ENCODE measurements around the gene HIVEP2.

Gene HIVEP2

GRCh38 chr6:142773324-142773723 lies 171.7 kb downstream of the HIVEP2 start:
- peak; percentile 81 for ATAC-seq
- Mint-ChIP-seq H3K27ac (peak overlapping the region; percentile 24 to 89), H3K4me3 (no peak overlapping the region)

DNA sequence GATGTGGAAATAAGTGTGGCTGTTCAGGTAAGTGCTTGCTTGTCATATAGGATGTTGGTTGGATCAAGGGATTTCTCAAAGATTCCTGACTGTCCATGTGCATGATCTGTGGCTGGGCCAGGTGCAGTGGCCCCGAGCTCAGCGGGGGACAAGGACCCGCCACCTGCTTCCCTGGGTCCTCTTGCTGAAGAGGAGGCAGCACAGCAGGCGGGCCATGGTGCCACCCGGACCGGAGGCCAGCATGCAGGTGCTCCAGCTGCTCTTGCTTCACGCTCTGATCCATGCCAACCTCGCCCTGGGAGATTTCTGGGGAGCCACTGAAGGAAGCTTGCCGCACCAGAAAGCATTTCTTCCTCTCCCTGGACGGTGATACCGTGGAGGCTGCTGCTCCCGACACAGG lies 173.8 kb downstream of the HIVEP2 start:
- Mint-ChIP-seq H3K27me3 (no peaks in the 10 kb centered on the region), H3K27ac (peak overlapping the region in 1 of 2 donors; percentile 9), H3K4me3 (no peak overlapping the region), H3K9me3 (no peaks in the 10 kb centered on the region), H3K4me1 (peaks cover 74% of the 10 kb centered on the region)
- DNase-seq, result no peak
- ATAC-seq, result no peak

More at GRCh38 chr6:142773324-142773723, 171.7 kb downstream of the HIVEP2 start:
- no peak for DNase-seq
- H3K9me3 Mint-ChIP-seq, result no peaks in the 10 kb centered on the region
- no peaks in the 10 kb centered on the region for H3K27me3 Mint-ChIP-seq
- peaks cover 57% of the 10 kb centered on the region for H3K4me1 Mint-ChIP-seq

GRCh38 chr6:142765306-142765705 lies 179.7 kb downstream of the HIVEP2 start:
- no peak for ATAC-seq
- peaks cover 53% of the 10 kb centered on the region for H3K4me1 Mint-ChIP-seq

DNA sequence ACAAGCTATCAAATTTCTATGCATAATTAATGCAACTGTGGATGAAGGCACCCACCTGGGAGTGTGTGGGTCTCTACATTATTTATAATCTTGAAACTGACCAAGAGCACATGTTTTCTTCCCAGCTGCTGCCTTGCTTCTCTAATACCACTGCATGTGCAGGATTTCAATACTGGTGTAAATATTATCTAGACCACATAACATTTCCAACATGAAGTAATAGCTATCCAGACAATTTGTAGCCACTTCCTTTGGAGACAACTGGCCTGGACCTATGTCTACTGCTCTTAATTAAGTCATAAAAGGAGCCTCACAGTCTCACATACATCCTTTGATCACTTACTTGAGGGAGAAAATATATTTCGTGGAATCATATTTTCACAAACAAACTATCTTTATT lies 180.7 kb downstream of the HIVEP2 start:
- H3K4me1 Mint-ChIP-seq, result peaks cover 43% of the 10 kb centered on the region
- no peak overlapping the region for H3K4me3 Mint-ChIP-seq
- H3K27ac Mint-ChIP-seq, result no peak overlapping the region
- no peak for DNase-seq
- H3K27me3 Mint-ChIP-seq, result no peaks in the 10 kb centered on the region
- no peaks in the 10 kb centered on the region for H3K9me3 Mint-ChIP-seq
- no peak for ATAC-seq

More at GRCh38 chr6:142765306-142765705, 179.7 kb downstream of the HIVEP2 start:
- Mint-ChIP-seq H3K27ac (peak overlapping the region in 1 of 2 donors; percentile 34), H3K9me3 (no peaks in the 10 kb centered on the region), H3K27me3 (no peaks in the 10 kb centered on the region), H3K4me3 (no peak overlapping the region)
- no peak for DNase-seq

DNA sequence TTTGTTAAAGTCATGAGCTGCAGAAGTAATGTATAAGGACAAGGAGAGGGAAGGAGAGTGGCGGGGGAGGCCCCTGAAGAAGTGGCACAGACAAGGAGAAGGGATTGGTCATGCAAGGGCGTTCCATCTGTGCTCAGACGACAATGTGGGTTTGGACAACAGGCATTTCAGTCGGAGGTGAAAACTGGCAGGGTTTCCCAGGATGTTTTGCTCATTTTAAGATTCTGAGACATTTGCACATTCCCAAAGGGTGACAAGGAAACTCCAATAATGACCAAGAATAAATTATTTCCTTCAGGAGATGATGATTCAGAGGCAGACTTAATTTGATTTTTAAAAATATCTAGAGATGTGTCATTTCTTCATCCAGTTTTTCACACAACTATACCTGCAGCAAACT lies 181.8 kb downstream of the HIVEP2 start:
- no peak overlapping the region for H3K4me3 Mint-ChIP-seq
- DNase-seq (no peak), ATAC-seq (no peak)
- no peaks in the 10 kb centered on the region for H3K9me3 Mint-ChIP-seq
- peak overlapping the region; percentile 8 to 83 for H3K27ac Mint-ChIP-seq
- peaks cover 41% of the 10 kb centered on the region for H3K4me1 Mint-ChIP-seq
- no peaks in the 10 kb centered on the region for H3K27me3 Mint-ChIP-seq

- ATAC-seq (peak; percentile 54), DNase-seq (no peak)
- H3K27me3 Mint-ChIP-seq, result no peaks in the 10 kb centered on the region
- peak overlapping the region; percentile 22 to 73 for H3K27ac Mint-ChIP-seq
- H3K4me1 Mint-ChIP-seq, result peaks cover 44% of the 10 kb centered on the region
- H3K9me3 Mint-ChIP-seq, result no peaks in the 10 kb centered on the region
- no peak overlapping the region for H3K4me3 Mint-ChIP-seq
Measured at GRCh38 chr6:142761756-142762155, 183.2 kb downstream of the HIVEP2 start.

GRCh38 chr6:142760152-142760551 lies 184.8 kb downstream of the HIVEP2 start:
- no peaks in the 10 kb centered on the region for H3K9me3 Mint-ChIP-seq
- H3K4me1 Mint-ChIP-seq, result peaks cover 53% of the 10 kb centered on the region
- peak overlapping the region; percentile 47 to 63 for H3K27ac Mint-ChIP-seq
- no peaks in the 10 kb centered on the region for H3K27me3 Mint-ChIP-seq
- H3K4me3 Mint-ChIP-seq, result no peak overlapping the region
- ATAC-seq (no peak), DNase-seq (no peak)

- no peaks in the 10 kb centered on the region for H3K9me3 Mint-ChIP-seq
Measured at GRCh38 chr6:142758629-142759025, 186.3 kb downstream of the HIVEP2 start.

GRCh38 chr6:142757852-142758628 lies 186.9 kb downstream of the HIVEP2 start:
- no peaks in the 10 kb centered on the region for H3K9me3 Mint-ChIP-seq
- peak overlapping the region; percentile 10 to 91 for H3K27ac Mint-ChIP-seq
- DNase-seq (no peak), ATAC-seq (no peak)
- H3K4me3 Mint-ChIP-seq, result no peak overlapping the region
- H3K4me1 Mint-ChIP-seq, result peaks cover 58% of the 10 kb centered on the region
- H3K27me3 Mint-ChIP-seq, result no peaks in the 10 kb centered on the region

More at GRCh38 chr6:142758629-142759025, 186.3 kb downstream of the HIVEP2 start:
- Mint-ChIP-seq H3K4me3 (no peak overlapping the region), H3K4me1 (peaks cover 57% of the 10 kb centered on the region), H3K27me3 (no peaks in the 10 kb centered on the region), H3K27ac (no peak overlapping the region)
- ATAC-seq (no peak), DNase-seq (no peak)

GRCh38 chr6:142756215-142756630 lies 188.8 kb downstream of the HIVEP2 start:
- peaks cover 49% of the 10 kb centered on the region for H3K4me1 Mint-ChIP-seq
- DNase-seq (no peak), ATAC-seq (peak; percentile 64)
- H3K27ac Mint-ChIP-seq, result no peak overlapping the region
- no peaks in the 10 kb centered on the region for H3K27me3 Mint-ChIP-seq
- H3K9me3 Mint-ChIP-seq, result no peaks in the 10 kb centered on the region
- no peak overlapping the region for H3K4me3 Mint-ChIP-seq

DNA sequence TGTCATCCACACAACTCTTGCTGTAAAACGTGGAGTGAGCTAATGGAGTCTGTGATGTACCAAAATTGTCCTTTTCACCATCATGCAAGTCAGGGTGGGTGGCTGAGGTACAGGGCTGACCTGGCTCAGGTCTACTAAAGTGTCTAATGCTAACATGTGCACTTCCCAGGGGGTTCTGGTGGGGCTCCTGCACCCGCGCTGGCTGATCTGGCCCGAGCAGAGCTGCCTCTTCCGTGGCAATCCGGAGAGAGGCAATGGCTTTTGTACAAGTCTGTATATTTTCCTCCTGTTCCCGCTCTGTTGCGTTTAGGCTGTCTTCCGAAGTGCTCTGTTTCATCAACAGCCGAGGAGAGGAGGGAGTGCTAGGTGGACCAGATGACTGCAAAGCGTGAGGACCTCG lies 191.8 kb downstream of the HIVEP2 start:
- peak overlapping the region; percentile 34 to 92 for H3K27ac Mint-ChIP-seq
- no peak for DNase-seq
- peaks cover 52% of the 10 kb centered on the region for H3K4me1 Mint-ChIP-seq
- H3K9me3 Mint-ChIP-seq, result no peaks in the 10 kb centered on the region
- no peak for ATAC-seq
- no peak overlapping the region for H3K4me3 Mint-ChIP-seq
- no peaks in the 10 kb centered on the region for H3K27me3 Mint-ChIP-seq

GRCh38 chr6:142752348-142752747 lies 192.6 kb downstream of the HIVEP2 start:
- Mint-ChIP-seq H3K27ac (no peak overlapping the region), H3K4me1 (peaks cover 43% of the 10 kb centered on the region), H3K27me3 (no peaks in the 10 kb centered on the region), H3K4me3 (no peak overlapping the region), H3K9me3 (no peaks in the 10 kb centered on the region)
- ATAC-seq (no peak), DNase-seq (no peak)

- peaks cover 39% of the 10 kb centered on the region for H3K4me1 Mint-ChIP-seq
- H3K27ac Mint-ChIP-seq, result peak overlapping the region; percentile 1 to 84
- ATAC-seq (no peak), DNase-seq (no peak)
- H3K4me3 Mint-ChIP-seq, result no peak overlapping the region
- no peaks in the 10 kb centered on the region for H3K9me3 Mint-ChIP-seq
- no peaks in the 10 kb centered on the region for H3K27me3 Mint-ChIP-seq
Measured at GRCh38 chr6:142751452-142751851, 193.5 kb downstream of the HIVEP2 start.

DNA sequence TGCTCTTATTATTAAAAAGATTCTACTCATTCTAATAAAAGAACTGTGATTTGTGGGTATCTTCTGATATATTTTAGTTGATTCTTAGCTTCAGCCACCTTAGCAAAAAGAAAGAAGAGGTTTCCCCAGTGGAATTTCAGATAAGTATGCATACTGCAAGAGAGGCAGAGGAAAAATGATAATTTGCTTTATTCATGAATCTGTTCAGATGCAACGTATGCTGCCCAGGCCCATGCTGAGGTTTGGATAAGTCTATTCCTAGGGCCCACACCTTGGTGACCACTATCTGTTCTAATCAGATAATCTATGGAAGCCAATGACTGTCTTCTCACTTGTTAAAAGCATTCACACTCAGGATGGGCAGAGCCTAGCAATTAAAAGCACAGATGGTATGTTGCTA lies 194.0 kb downstream of the HIVEP2 start:
- no peaks in the 10 kb centered on the region for H3K9me3 Mint-ChIP-seq
- H3K4me3 Mint-ChIP-seq, result no peak overlapping the region
- peaks cover 39% of the 10 kb centered on the region for H3K4me1 Mint-ChIP-seq
- ATAC-seq (no peak), DNase-seq (no peak)
- H3K27me3 Mint-ChIP-seq, result no peaks in the 10 kb centered on the region
- H3K27ac Mint-ChIP-seq, result no peak overlapping the region

DNA sequence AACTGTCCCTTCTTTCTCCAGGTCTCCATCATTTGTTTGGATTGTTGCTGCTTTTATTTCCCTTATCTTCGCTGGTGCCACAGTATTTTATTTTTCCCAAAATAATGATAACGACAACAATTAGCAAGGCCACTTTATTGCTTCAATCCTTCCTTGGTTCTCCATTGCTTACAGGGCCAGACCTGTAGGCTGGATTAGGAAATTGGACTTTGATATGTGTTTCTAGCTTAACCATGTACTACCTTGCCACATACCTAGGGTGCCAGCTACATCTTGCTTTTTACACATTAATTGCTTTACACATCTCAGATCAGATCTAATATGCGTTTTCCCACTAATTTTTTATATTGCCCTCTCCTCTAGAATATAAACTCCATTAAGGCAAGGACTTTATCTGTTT lies 195.4 kb downstream of the HIVEP2 start:
- DNase-seq, result no peak
- Mint-ChIP-seq H3K27me3 (no peaks in the 10 kb centered on the region), H3K4me1 (peaks cover 28% of the 10 kb centered on the region), H3K27ac (no peak overlapping the region), H3K4me3 (no peak overlapping the region), H3K9me3 (no peaks in the 10 kb centered on the region)
- ATAC-seq, result no peak

- Mint-ChIP-seq H3K4me1 (peaks cover 18% of the 10 kb centered on the region), H3K27ac (peak overlapping the region; percentile 19 to 54), H3K27me3 (no peaks in the 10 kb centered on the region), H3K4me3 (no peak overlapping the region), H3K9me3 (no peaks in the 10 kb centered on the region)
- ATAC-seq, result peak; percentile 81
- DNase-seq, result peak; percentile 23 to 31
Measured at GRCh38 chr6:142746524-142746923, 198.5 kb downstream of the HIVEP2 start.

DNA sequence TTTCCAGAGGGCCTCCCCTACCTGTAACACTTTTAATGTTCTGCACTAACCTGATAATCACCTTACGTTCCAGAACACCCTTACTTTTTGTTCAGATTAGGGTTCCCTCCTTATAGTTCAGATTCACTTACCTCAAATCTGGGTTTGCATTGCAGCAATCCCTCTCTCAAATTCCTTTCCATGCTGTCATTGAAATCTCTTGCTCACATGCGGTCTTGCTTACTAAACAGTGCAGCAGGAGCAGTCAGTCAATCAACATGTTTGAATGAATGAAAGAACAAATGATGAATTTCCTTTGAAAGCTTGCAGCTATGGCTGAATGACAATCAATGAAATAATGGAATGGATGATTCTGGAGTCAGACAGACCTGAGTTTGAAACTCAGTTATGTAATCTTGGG lies 200.1 kb downstream of the HIVEP2 start:
- Mint-ChIP-seq H3K4me3 (no peak overlapping the region), H3K27ac (no peak overlapping the region), H3K27me3 (no peaks in the 10 kb centered on the region), H3K9me3 (no peaks in the 10 kb centered on the region), H3K4me1 (peaks cover 16% of the 10 kb centered on the region)
- DNase-seq (no peak), ATAC-seq (no peak)
